ENCODE data around the gene MFAP3.

DNA sequence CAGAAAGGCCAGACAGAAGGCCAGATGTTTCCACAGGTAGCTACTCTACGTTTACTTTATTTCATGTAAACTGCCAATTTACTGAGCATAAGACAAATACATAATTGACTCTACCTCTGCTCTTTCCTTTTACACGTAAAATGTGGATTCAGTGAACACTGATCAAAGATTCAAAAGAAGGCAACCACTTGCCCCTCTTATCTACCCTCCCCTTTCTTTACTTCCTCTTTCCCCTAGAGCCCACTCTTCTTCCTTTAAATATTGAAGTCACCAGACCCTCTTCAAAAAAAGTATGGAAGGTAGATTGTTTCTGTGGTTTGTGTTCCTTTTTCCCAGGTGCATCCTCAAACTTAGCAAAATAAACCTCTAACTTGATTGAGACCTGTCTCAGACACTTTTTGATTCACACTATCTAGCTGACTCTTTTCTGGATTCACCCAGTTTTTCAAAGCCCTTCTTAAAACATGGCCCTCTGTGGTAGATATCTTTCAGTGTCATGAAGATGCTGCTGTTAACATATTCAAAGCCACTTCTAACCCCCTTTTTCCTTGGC lies 6.8 kb upstream of the MFAP3 start:
- no peak for TF ChIP-seq NR2C1 (IDR thresholded peaks at IDR 0.05)
- TF ChIP-seq, protein P1, sequence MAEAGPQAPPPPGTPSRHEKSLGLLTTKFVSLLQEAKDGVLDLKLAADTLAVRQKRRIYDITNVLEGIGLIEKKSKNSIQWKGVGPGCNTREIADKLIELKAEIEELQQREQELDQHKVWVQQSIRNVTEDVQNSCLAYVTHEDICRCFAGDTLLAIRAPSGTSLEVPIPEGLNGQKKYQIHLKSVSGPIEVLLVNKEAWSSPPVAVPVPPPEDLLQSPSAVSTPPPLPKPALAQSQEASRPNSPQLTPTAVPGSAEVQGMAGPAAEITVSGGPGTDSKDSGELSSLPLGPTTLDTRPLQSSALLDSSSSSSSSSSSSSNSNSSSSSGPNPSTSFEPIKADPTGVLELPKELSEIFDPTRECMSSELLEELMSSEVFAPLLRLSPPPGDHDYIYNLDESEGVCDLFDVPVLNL (IDR thresholded peaks at IDR 0.05; ENCODE audit: low read depth, low read length): no peak

Data from GM12878 (cell line).